ENCODE data around the gene MYH15. TPM values are rescaled to one million over a fixed set of nuclear protein-coding genes. Genes with fewer than 3 reads are reported as not detected.

Gene MYH15
- total RNA-seq, 4 donors from 2014 or later = 0.13 TPM; not detected in 3

DNA sequence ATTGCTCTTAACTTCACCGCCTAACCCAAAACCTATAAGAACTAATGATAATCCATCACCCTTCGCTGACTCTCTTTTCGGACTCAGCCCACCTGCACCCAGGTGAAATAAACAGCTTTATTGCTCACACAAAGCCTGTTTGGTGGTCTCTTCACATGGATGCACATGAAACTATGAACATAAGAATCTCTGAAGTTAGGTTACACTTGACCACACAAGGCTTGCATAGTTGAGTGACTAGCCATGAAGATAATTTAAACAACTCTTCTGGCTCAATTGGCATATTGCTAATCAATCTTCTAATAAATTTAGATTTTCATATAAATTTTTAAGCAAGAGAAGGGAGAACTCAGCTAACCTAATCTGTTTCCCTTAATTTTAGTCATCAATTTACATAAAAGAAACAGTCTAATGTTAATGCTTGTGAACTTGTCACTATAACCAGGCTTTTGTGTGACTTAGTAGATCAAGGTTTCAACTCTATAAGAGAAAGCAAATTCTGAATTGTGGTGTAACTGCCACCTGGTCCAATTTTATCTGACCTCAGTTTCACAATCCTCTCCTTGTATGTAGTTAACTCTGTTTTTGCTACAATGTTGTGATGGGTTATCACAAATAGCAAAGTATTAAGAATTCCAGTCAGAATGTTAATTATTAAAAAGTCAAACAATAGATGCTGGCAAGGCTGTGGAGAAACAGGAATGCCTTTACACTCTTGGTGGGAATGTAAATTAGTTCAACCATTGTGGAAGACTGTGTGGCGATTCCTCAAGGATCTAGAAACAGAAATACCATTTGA is 132.0 kb downstream of the MYH15 start:
- Histone ChIP-seq H3K27me3 (no peaks in the 10 kb centered on the region), H3K4me1 (no peaks in the 10 kb centered on the region), H3K9me3 (no peaks in the 10 kb centered on the region), H3K36me3 (no peaks in the 10 kb centered on the region), H3K4me3 (no peak overlapping the region), H3K27ac (no peak overlapping the region)
- WGBS, 2 donors (ENCODE audit: low coverage in 1 of 2) = 88 to 93% methylated on average over 4 of the region's 4 CpGs
- TF ChIP-seq EP300 (IDR thresholded peaks at IDR 0.05) = no peak
- no peak for TF ChIP-seq POLR2A (IDR thresholded peaks at IDR 0.05)
- TF ChIP-seq, protein P1, sequence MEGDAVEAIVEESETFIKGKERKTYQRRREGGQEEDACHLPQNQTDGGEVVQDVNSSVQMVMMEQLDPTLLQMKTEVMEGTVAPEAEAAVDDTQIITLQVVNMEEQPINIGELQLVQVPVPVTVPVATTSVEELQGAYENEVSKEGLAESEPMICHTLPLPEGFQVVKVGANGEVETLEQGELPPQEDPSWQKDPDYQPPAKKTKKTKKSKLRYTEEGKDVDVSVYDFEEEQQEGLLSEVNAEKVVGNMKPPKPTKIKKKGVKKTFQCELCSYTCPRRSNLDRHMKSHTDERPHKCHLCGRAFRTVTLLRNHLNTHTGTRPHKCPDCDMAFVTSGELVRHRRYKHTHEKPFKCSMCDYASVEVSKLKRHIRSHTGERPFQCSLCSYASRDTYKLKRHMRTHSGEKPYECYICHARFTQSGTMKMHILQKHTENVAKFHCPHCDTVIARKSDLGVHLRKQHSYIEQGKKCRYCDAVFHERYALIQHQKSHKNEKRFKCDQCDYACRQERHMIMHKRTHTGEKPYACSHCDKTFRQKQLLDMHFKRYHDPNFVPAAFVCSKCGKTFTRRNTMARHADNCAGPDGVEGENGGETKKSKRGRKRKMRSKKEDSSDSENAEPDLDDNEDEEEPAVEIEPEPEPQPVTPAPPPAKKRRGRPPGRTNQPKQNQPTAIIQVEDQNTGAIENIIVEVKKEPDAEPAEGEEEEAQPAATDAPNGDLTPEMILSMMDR (IDR thresholded peaks at IDR 0.05) = no peak
- no peak for TF ChIP-seq POLR2AphosphoS5 (IDR thresholded peaks at IDR 0.05)
- ATAC-seq = no peak

DNA sequence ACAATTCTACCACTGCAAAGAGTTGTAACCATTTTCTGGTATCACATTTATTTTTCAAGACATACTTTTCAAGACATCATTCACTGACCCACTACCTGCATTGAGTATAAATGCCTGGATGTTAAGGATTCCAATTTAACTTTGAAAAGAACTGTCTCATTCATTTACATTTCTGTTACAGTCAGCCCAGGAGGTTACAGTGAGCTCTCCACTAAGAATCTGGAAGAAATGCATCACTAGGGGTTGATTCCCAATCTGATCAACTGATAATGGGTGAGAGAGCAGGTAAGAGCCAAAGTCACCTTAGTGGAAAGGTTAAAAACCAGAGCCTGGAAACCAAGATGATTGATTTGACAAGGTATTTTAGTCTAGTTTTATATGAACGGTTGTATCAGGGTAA is 133.0 kb downstream of the MYH15 start:
- H3K9me3 ChIP-seq = no peaks in the 10 kb centered on the region
- WGBS, 2 donors (ENCODE audit: low coverage in 1 of 2) = 83 to 94% methylated on average over 1 of the region's 1 CpG
- H3K4me1 ChIP-seq = no peaks in the 10 kb centered on the region
- no peak for ATAC-seq
- H3K4me3 ChIP-seq = no peak overlapping the region
- no peak for TF ChIP-seq EP300 (IDR thresholded peaks at IDR 0.05)
- TF ChIP-seq, protein P1 (IDR thresholded peaks at IDR 0.05) = no peak
- TF ChIP-seq POLR2A (IDR thresholded peaks at IDR 0.05) = no peak
- TF ChIP-seq POLR2AphosphoS5 (IDR thresholded peaks at IDR 0.05) = no peak
- no peaks in the 10 kb centered on the region for H3K36me3 ChIP-seq
- no peaks in the 10 kb centered on the region for H3K27me3 ChIP-seq
- no peak overlapping the region for H3K27ac ChIP-seq

DNA sequence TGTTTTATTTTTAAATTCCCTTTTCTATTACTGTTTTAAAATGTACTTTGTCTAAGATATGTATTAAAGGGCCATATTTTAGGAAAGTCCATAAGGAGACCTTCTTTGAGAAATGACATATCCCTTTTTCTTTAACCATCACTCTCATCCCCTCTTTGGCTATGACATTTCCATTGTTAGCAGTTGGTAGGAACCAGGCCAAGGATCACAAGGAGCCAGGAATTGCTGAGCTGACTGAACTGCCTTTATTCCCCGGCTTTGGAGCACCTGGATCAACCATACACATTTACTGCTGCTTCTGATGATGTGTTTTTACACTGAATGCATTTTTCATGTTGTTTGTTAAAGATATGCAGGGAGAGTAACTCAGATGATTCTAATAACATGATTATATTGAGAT is 134.4 kb downstream of the MYH15 start:
- H3K27me3 ChIP-seq = no peaks in the 10 kb centered on the region
- H3K9me3 ChIP-seq = no peaks in the 10 kb centered on the region
- H3K27ac ChIP-seq = no peak overlapping the region
- H3K4me3 ChIP-seq = no peak overlapping the region
- TF ChIP-seq, protein P1 (IDR thresholded peaks at IDR 0.05) = no peak
- TF ChIP-seq POLR2AphosphoS5 (IDR thresholded peaks at IDR 0.05) (no peak), EP300 (IDR thresholded peaks at IDR 0.05) (no peak), POLR2A (IDR thresholded peaks at IDR 0.05) (no peak)
- no peaks in the 10 kb centered on the region for H3K36me3 ChIP-seq
- ATAC-seq = no peak
- WGBS, 2 donors (ENCODE audit: low coverage in 1 of 2) = 0 to 10% methylated on average over 1 of the region's 1 CpG
- no peaks in the 10 kb centered on the region for H3K4me1 ChIP-seq

DNA sequence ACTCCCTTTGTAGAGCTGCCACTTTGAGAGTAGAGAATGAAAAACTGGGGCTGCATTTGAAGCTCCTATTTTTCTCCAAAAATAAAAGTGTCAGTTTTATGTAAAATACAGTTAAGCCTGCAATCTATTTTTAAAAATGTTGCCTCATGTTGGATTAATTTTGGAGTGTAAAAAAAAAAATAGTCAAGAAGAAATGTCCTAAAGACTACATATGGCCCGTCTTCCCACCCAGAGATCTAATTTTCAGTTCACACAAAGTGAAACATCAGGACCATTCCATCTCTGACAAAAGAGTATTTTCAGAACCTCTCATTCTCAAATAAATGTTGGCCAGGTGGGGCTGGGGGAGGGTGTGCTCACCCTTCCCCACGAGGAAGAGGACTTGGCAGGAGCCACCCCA is 151.4 kb downstream of the MYH15 start:
- no peaks in the 10 kb centered on the region for H3K36me3 ChIP-seq
- no peaks in the 10 kb centered on the region for H3K4me1 ChIP-seq
- H3K27me3 ChIP-seq = no peaks in the 10 kb centered on the region
- TF ChIP-seq POLR2A (IDR thresholded peaks at IDR 0.05) (no peak), POLR2AphosphoS5 (IDR thresholded peaks at IDR 0.05) (no peak), EP300 (IDR thresholded peaks at IDR 0.05) (no peak)
- TF ChIP-seq, protein P1 (IDR thresholded peaks at IDR 0.05) = no peak
- H3K27ac ChIP-seq = no peak overlapping the region
- no peak for ATAC-seq
- 52 to 83% methylated on average over 2 of the region's 2 CpGs for WGBS, 2 donors (ENCODE audit: low coverage in 1 of 2)
- H3K4me3 ChIP-seq = no peak overlapping the region
- H3K9me3 ChIP-seq = no peaks in the 10 kb centered on the region

DNA sequence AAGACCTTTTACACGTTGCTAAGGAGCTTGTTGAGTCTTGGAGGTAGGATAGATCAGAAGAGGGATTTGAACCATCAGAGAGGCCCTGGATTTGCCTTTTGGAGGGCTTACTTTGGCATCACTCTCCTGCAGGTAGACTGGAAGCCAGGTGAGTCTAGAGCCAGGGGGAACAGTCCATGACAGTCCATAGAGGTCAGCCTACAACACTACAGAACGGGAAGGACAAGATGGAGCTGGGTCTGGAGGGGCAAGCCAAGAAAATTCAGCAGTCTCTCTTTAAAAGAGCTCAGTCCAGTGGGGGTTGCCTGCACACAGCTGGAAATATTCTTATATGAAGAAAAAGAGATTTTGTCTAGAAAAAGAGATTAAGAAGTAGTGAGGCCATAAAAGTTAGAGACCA is 153.4 kb downstream of the MYH15 start:
- TF ChIP-seq EP300 (IDR thresholded peaks at IDR 0.05) (no peak), POLR2AphosphoS5 (IDR thresholded peaks at IDR 0.05) (no peak), POLR2A (IDR thresholded peaks at IDR 0.05) (no peak)
- TF ChIP-seq, protein P1 (IDR thresholded peaks at IDR 0.05) = no peak
- 76 to 90% methylated on average over 1 to 2 of the region's 2 CpGs for WGBS, 2 donors (ENCODE audit: low coverage in 1 of 2)
- H3K36me3 ChIP-seq = no peaks in the 10 kb centered on the region

More for the DNA sequence above, 153.4 kb downstream of the MYH15 start:
- Histone ChIP-seq H3K4me1 (no peaks in the 10 kb centered on the region), H3K27me3 (no peaks in the 10 kb centered on the region), H3K4me3 (no peak overlapping the region), H3K27ac (no peak overlapping the region), H3K9me3 (no peaks in the 10 kb centered on the region)
- no peak for ATAC-seq

Data from gastroesophageal sphincter (tissue), 4 donors.